HG03439 (cell line): ENCODE results near the gene DUSP28.
"Not testable (repeated sequence)": the region's sequence is repeated elsewhere in the genome, so short reads cannot be mapped to it uniquely, and the experiment has no call there.

ENCODE experiments used
- ATAC-seq: cut with Tn5 transposase; IDR thresholded peaks from one replicate; pipeline ENCODE4 v1.9.1; 2021; ENCODE audit warnings: mild to moderate bottlenecking, moderate library complexity; ENCODE audit not compliant: unreplicated experiment

DUSP28 gene

DNA sequence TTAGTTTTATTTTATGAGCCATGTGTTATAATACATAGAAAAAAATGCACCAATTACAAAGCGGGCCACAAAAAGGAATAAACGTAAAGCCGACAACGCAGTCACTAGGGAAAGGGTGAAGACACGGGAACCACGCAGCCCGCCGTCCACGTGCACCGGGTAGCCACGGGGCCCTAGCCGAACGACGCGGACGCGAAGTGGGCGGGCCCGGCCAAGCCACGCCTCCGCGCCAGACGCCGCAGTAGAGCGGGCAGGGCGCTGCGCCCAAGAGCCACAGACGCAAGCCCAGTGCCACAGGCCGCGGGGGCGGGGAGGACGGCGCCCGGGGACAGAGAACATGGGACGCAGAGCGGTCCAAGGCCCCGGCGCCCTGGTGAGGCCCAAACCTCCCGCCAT lies at the start of gene DUSP28:
Gene DUSP28, plus strand, starts transcription at position 274 of the 396 bp plus-strand sequence. CDS start 328 bp downstream, outside the sequence.
- peak; percentile 55 for ATAC-seq

DNA sequence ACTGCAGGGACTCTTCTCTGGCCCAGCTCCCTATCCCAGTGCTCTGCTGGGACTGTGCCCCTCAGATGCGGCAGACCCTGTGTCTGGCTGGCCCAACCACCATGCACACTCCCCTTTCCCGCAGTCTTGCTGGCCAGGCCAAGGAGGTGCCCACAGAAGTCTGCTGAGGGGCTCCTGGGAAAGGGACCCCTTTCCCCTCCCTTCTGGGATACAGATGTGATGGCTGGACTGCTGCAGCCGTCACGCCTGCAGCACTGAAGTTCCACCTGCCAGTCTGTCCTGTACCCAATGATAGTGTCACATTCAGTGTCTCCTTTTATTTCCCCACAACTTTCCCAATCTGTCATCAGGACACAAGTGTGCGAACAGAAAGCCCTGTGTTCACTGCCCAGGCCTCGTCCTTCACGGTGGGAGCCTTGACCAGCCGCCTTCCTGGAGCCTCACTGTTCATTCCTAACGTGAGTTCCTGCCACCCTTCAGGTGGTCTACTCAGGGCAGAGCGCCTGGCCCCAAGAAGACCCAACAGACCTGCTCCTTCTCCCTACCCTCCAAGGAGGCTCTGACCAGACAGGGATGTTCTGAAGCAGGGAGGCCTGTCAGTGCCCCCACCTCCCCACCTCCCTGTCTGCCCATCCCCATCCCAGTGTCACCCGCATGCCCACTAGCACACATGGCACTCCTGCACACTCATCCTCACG lies 49.5 kb upstream of the DUSP28 start:
- ATAC-seq: no peak

- no peak for ATAC-seq
Measured at GRCh38 chr2:240511351-240512108, 48.6 kb upstream of the DUSP28 start.

- no peak for ATAC-seq
Measured at GRCh38 chr2:240512109-240512485, 48.1 kb upstream of the DUSP28 start.

DNA sequence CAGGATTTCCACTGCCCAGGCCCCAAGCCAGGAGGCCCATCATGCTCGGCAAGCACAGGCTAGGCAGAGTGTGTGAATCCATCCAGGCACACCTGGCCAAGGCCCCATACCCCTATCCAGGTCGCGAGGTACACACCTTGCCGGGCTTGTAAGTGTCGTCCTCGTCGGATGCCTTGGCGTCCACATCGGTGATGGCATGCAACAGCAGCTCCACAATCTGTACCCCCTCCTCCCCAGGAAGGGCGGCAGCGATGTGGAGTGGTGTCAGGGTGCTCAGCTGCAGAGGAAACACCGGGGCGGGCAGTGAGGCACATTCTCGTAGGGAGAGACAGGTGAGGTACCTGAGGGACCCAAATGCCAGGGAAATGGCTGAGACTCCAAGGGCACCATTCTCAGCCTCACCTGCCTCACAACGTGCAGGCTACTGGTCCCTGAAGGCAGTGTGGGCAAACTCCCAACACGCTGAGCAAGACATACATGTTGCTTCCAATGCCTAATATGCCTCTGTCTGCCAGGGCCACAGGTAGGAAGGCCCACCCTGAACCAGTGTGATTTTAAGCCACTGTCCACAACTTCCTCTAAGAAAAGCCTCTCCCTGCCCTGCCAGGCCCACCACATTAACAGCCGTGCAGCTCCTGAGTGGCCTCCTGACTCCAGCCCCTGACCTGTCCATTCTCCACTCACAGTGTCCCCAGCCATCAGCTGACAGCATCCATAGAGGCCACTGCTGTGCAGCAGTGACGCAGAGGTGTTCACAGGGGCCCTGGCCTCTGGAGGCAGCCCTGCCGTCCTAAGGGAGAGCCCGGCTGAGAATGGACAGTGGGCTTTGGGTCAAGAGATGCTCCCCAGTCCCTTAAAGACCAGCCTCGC lies 47.3 kb upstream of the DUSP28 start:
- no peak for ATAC-seq

DNA sequence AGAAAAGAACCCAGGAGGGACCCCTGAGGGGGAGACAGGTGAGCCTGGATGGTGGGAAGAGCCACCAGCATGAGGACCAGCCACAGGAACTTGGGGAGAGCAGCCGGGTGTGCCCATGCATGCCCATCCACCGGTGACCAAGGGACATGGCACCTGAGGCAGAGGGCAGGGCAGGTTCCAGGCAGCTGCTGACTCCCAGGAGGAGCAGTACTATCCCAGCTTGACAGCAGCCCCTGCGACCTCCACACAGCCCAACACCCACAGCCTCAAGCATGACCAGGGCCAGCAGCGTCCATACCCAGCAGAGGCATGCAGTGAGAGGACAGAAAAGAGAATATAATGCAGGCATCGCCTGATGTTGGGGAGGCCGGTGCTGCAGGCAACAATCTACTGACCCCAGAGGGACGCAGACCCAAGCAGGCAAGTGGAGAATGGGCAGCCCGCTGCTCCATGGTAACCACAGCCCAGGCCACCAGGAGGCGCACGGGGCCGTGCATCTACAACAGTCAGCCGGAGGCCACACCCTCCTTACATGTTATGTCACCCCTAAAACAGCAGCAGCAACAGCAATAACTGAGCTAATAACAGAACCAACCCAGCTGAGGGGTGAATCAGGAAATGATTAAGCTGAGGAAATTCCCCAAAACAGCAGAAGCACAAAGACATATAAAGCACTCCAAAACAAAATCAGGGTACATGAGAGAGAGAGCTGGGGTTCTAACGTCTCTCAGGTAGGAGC lies 46.4 kb upstream of the DUSP28 start:
- peak; percentile 94 for ATAC-seq

GRCh38 chr2:240514631-240515030 lies 45.5 kb upstream of the DUSP28 start:
- ATAC-seq: no peak

DNA sequence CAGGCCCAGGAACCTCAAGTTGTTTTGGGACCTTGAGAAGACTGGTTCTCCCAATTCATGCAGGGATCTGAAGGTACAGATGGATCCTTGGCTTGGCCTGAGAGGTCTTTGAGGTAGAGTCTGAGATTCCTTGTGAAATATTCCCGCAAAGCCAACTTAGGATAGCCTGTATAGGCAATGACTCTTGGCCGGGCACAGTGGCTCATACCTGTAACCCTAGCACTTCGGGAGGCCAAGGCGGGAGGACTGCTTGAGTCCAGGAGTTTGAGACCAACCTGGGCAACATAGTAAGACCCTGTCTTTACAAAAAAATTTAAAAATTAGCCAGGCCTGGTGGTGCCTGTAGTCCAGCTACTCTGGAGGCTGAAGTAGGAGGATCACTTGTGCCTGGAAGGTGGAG lies 42.8 kb upstream of the DUSP28 start:
- no peak for ATAC-seq

DNA sequence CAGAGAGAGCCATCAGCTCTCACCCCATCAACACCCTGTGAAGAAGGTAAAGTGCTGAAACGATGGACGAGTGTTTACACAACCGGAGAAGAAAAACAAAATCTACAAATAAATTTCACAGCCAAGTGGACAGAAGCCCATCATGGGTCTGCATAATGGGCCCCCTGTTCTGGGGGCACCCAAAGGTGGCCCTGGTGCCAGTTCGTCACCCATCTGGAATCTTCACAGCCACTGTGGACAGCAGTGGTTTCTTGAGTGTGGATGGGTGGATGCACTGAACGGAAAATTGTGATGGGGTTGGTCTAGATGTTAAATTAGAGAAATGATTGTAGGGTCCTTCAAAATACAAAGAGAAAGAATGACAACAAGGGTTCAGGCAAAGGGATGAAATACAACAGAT lies 41.2 kb upstream of the DUSP28 start:
- ATAC-seq: no peak

GRCh38 chr2:240519396-240520129 lies 40.6 kb upstream of the DUSP28 start:
- no peak for ATAC-seq

- no peak for ATAC-seq
Measured at GRCh38 chr2:240520130-240520973, 39.8 kb upstream of the DUSP28 start.

- no peak for ATAC-seq
Measured at GRCh38 chr2:240520974-240521350, 39.2 kb upstream of the DUSP28 start.

DNA sequence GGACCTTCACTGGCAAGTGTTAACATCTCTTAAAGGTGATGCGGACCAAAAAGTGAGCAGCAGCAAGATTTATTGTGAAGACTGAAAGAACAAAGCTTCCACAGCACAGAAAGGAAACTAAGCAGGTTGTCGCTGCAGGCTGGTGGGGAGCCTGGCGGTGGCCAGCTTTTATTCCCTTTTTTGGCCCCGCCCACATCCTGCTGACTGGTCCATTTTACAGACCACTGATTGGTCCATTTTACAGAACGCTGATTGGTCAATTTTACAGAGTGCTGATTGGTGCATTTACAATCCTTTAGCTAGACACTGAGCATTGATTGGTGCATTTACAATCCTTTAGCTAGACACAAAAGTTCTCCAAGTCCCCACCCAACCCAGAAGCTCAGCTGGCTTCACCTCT lies 38.3 kb upstream of the DUSP28 start:
- not testable (repeated sequence) for ATAC-seq

GRCh38 chr2:240522406-240522805 lies 37.8 kb upstream of the DUSP28 start:
- no peak for ATAC-seq

DNA sequence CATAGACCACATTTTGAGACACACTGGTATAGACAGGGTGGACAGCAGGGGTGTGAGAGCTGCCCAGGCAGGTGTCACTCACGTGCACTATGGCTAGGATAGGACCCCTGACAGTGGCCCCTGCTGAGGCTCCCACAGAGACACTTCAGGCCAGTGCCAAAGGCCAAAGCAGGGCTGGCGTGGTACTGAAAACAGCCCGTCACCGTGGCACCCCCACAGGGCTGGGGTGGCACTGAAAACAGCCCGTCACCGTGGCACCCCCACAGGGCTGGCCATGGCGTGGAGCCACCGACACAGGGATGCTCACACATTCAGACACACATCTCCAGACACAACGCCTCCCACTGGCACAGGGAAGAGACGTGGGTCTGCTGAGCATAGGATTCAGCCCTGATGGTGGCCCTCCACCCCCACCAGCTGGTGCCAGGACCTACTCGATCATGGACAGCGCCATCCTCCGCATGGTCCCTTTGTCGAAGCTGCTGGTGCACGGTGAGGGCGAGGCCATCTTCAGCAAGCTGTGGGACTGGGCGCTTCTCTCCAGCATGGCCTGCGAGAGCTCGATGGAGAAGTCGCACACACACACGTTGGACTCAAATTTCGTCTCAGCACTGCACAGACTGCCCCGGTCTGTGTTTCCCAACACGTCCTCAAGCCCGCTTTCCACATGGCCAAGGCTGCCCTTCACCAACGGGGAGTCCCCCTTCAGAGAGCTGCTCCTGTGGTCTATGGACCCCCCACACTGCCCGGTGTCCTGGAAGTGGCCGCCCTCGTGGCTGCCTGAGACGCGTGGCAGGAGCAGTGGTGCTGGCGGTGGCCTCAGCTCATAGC lies 36.5 kb upstream of the DUSP28 start:
- no peak for ATAC-seq

GRCh38 chr2:240524963-240525718 lies 35.0 kb upstream of the DUSP28 start:
- ATAC-seq: no peak

DNA sequence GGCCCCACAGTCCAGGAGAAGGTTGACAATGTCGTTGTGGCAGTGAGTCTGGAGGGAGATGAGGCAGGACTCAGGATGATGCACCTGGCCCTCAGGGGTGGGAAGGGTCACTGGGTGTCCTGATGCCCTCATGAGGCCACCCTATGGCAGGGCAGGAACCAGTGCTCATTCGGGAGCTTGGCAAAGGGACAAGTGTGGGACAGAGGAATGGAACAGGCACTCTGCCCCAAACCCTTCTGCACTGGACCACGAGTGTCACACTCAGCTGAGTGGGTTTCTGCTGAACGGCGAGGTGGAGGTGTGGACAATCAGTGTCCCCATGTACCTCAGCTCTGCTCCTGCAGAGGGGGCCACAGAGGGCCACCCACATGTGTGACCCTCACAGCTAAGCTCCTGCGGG lies 34.4 kb upstream of the DUSP28 start:
- ATAC-seq: no peak

DNA sequence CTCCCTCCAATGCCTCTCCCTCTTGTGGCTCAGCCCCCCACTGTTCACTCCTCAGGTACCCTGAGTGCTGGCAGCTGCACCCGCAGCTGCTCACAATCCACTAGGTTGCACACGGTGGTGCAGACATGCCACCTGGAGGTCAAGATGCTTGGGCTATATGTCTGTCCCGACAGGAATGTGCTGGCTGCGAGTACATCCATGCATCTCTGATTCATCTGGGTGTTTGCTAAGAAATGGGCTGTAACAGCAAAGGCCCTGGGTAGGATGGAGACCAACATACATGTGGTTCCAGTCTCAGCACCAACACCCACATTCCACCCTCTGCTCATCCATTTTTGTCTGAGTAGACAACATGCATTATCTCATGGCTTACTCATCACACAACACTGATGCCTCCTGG lies 33.6 kb upstream of the DUSP28 start:
- ATAC-seq: no peak
